Measurements from ENCODE around the gene SCYL3. TPM values are rescaled to one million over a fixed set of nuclear protein-coding genes. Genes with fewer than 3 reads are reported as not detected.

Gene SCYL3
- total RNA-seq, 4 donors from 2014 or later: 17.7 to 22.0 (median 20.4) TPM

GRCh38 chr1:169860187-169860586 lies 33.5 kb downstream of the SCYL3 start:
- no peak for DNase-seq
- H3K4me1 ChIP-seq: no peaks in the 10 kb centered on the region
- H3K9me3 ChIP-seq: no peaks in the 10 kb centered on the region
- peaks cover 0 to 90% (median 0%) of the 10 kb centered on the region in 3 donors for H3K36me3 ChIP-seq
- H3K27ac ChIP-seq: no peak overlapping the region
- H3K4me3 ChIP-seq: no peak overlapping the region
- no peaks in the 10 kb centered on the region for H3K27me3 ChIP-seq
- TF ChIP-seq CTCF (IDR thresholded peaks at IDR 0.05): no peak
- no peak for TF ChIP-seq POLR2A (IDR thresholded peaks at IDR 0.05)

GRCh38 chr1:169859001-169859400 lies 34.7 kb downstream of the SCYL3 start:
- H3K27me3 ChIP-seq: no peaks in the 10 kb centered on the region
- H3K4me1 ChIP-seq: no peaks in the 10 kb centered on the region
- no peak for TF ChIP-seq CTCF (IDR thresholded peaks at IDR 0.05)
- TF ChIP-seq POLR2A (IDR thresholded peaks at IDR 0.05): no peak
- no peak for DNase-seq
- H3K36me3 ChIP-seq: peaks cover 0 to 90% (median 0%) of the 10 kb centered on the region in 3 donors
- H3K27ac ChIP-seq: no peak overlapping the region
- no peaks in the 10 kb centered on the region for H3K9me3 ChIP-seq
- H3K4me3 ChIP-seq: no peak overlapping the region

GRCh38 chr1:169858467-169858866 lies 35.2 kb downstream of the SCYL3 start:
- Histone ChIP-seq H3K36me3 (peaks cover 0 to 90% (median 0%) of the 10 kb centered on the region in 3 donors), H3K9me3 (no peaks in the 10 kb centered on the region), H3K4me3 (no peak overlapping the region), H3K27me3 (no peaks in the 10 kb centered on the region), H3K4me1 (no peaks in the 10 kb centered on the region), H3K27ac (no peak overlapping the region)
- TF ChIP-seq POLR2A (IDR thresholded peaks at IDR 0.05) (no peak), CTCF (IDR thresholded peaks at IDR 0.05) (no peak)
- no peak for DNase-seq

- DNase-seq: no peak
- TF ChIP-seq CTCF (IDR thresholded peaks at IDR 0.05): no peak
- no peak for TF ChIP-seq POLR2A (IDR thresholded peaks at IDR 0.05)
Measured at GRCh38 chr1:169853341-169853740, 40.4 kb downstream of the SCYL3 start.

GRCh38 chr1:169849346-169850022 lies 44.2 kb downstream of the SCYL3 start:
- Histone ChIP-seq H3K4me1 (no peaks in the 10 kb centered on the region), H3K4me3 (no peak overlapping the region), H3K27me3 (no peaks in the 10 kb centered on the region), H3K36me3 (peaks cover 0 to 74% (median 0%) of the 10 kb centered on the region in 3 donors), H3K9me3 (no peaks in the 10 kb centered on the region), H3K27ac (no peak overlapping the region)
- no peak for TF ChIP-seq CTCF (IDR thresholded peaks at IDR 0.05)
- no peak for TF ChIP-seq POLR2A (IDR thresholded peaks at IDR 0.05)
- DNase-seq: no peak

More at GRCh38 chr1:169853341-169853740, 40.4 kb downstream of the SCYL3 start:
- H3K9me3 ChIP-seq: no peaks in the 10 kb centered on the region
- no peaks in the 10 kb centered on the region for H3K27me3 ChIP-seq
- H3K4me1 ChIP-seq: no peaks in the 10 kb centered on the region
- H3K36me3 ChIP-seq: peaks cover 0 to 88% (median 0%) of the 10 kb centered on the region in 3 donors
- H3K4me3 ChIP-seq: no peak overlapping the region
- no peak overlapping the region for H3K27ac ChIP-seq

Data from Peyer's patch (tissue), 4 donors.